H1 (cell line): Measurements from ENCODE around the gene GREB1. TPM values are rescaled to one million over a fixed set of nuclear protein-coding genes. Genes with fewer than 3 reads are reported as not detected.

ENCODE experiments used
- POU5F1 ChIP-seq: IDR thresholded peaks from 2 replicates; pipeline ENCODE4 v1.6.1; 2011; ENCODE audit warnings: low read depth, mild to moderate bottlenecking, low read length, moderate library complexity
- polyA plus RNA-seq, 7 experiments: library from polyadenylated mRNA; depleted of rRNA in 3 of 7; stranded (reverse) in 5 of 7; unstranded in 2 of 7; fragments of >200 nt in 5 of 7; fragments of 200-250 nt in 2 of 7; gene quantifications; 1 replicate in 5 of 7; 2 replicates in 1 of 7; 4 replicates in 1 of 7; pipeline versions ENCODE4 v1.2.1 to v1.2.3, GENCODE V29; 2011 to 2013; ENCODE audit warnings: missing spikeins in 2 of 7, mixed read lengths in 2 of 7
- total RNA-seq: library from RNA; stranded (reverse); fragmentation: NEBNext Ultra II Directional; extraction: Animal tissue kit (Norgen Biotek cat#: 25700); gene quantifications from 2 replicates; pipeline ENCODE4 v1.2.1, GENCODE V29; 2021

GREB1 gene
- total and polyA plus RNA-seq, 2 of the 8 experiments (the other 6 are each of a cell fraction or from before 2014, with no cell fraction given), result 7.9 to 43.4 TPM

GRCh38 chr2:11596801-11597200 is 63.0 kb downstream of the GREB1 start (continued):
- no peak for TF ChIP-seq POU5F1
